ENCODE measurements around the gene TMEM219. TPM values are rescaled to one million over a fixed set of nuclear protein-coding genes. Genes with fewer than 3 reads are reported as not detected.

TMEM219 gene
- total RNA-seq, 3 donors from 2014 or later (not counting 1 experiment from before 2014, with no cell fraction given) = 50.2 to 69.5 (median 50.8) TPM

DNA sequence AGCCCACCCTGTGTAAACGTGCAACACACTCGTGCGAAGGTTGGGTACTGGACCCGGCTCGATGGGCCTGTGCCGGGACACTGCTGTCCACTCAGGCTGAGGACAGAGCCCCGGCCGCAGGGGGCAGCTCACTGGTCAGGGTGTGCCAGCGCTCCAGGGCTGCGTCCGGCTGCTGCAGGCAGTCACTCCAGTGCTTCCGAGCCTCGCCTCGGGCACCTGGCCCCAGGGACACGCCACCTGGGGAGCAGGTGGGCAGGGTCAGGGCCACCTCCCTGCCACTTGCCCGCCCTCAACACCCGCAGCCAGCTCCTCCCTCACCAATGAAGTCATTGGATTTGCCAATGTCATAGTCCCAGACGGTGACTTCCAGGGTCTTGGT, 44.2 kb downstream of the TMEM219 start:
- no peak for ATAC-seq
- intact Hi-C loops (cut with micrococcal nuclease) = loop anchor here (5.0 kb wide), 1 partner anchor 304 kb away; no protein-coding TSS in a partner anchor
- Histone ChIP-seq H3K9me3 (ENCODE audit: control insufficient read depth, insufficient read depth, low read length) (no peaks in the 10 kb centered on the region), H3K27me3 (ENCODE audit: control insufficient read depth, insufficient read depth, low read length) (peaks cover 11% of the 10 kb centered on the region), H3K4me3 (ENCODE audit: low read length) (no peak overlapping the region), H3K4me1 (ENCODE audit: control insufficient read depth, insufficient read depth, low read length) (peaks cover 10% of the 10 kb centered on the region), H3K27ac (ENCODE audit: low read length) (no peak overlapping the region), H3K36me3 (ENCODE audit: control insufficient read depth, insufficient read depth, low read length) (peaks cover 7% of the 10 kb centered on the region)
- Mint-ChIP-seq H3K4me3 (no peak overlapping the region), H3K9me3 (no peaks in the 10 kb centered on the region), H3K27me3 (ENCODE audit: low read depth in 2 of 2) (peaks cover 0 to 17% of the 10 kb centered on the region in 2 donors), H3K27ac (no peak overlapping the region), H3K36me3 (no peaks in the 10 kb centered on the region), H3K4me1 (peaks cover 0 to 26% of the 10 kb centered on the region in 2 donors)
- no peak for TF ChIP-seq CTCF (IDR thresholded peaks at IDR 0.05)
- DNase-seq = no peak
- WGBS (ENCODE audit: insufficient coverage) = 95% methylated on average over 18 of the region's 18 CpGs

GRCh38 chr16:30006659-30007377, 44.9 kb downstream of the TMEM219 start:
- no peak for TF ChIP-seq CTCF (IDR thresholded peaks at IDR 0.05)
- peaks cover under 1 to 27% of the 10 kb centered on the region in 2 donors for H3K4me1 Mint-ChIP-seq
- Histone ChIP-seq H3K27ac (ENCODE audit: low read length) (no peak overlapping the region), H3K4me1 (ENCODE audit: control insufficient read depth, insufficient read depth, low read length) (peaks cover 16% of the 10 kb centered on the region), H3K4me3 (ENCODE audit: low read length) (no peak overlapping the region), H3K27me3 (ENCODE audit: control insufficient read depth, insufficient read depth, low read length) (peaks cover 13% of the 10 kb centered on the region), H3K9me3 (ENCODE audit: control insufficient read depth, insufficient read depth, low read length) (no peaks in the 10 kb centered on the region), H3K36me3 (ENCODE audit: control insufficient read depth, insufficient read depth, low read length) (peaks cover 5% of the 10 kb centered on the region)
- ATAC-seq (no peak), DNase-seq (no peak)
- H3K9me3 Mint-ChIP-seq = no peaks in the 10 kb centered on the region
- H3K27ac Mint-ChIP-seq = no peak overlapping the region
- 95% methylated on average over 34 of the region's 34 CpGs for WGBS (ENCODE audit: insufficient coverage)
- H3K27me3 Mint-ChIP-seq (ENCODE audit: low read depth in 2 of 2) = peaks cover 2 to 22% of the 10 kb centered on the region in 2 donors
- H3K4me3 Mint-ChIP-seq = no peak overlapping the region
- no peaks in the 10 kb centered on the region for H3K36me3 Mint-ChIP-seq
- intact Hi-C loops (cut with micrococcal nuclease) = loop anchor here (5.0 kb wide), 1 partner anchor 305 kb away; no protein-coding TSS in a partner anchor

GRCh38 chr16:30007378-30007895, 45.6 kb downstream of the TMEM219 start:
- Histone ChIP-seq H3K27ac (ENCODE audit: low read length) (no peak overlapping the region), H3K27me3 (ENCODE audit: control insufficient read depth, insufficient read depth, low read length) (peaks cover 13% of the 10 kb centered on the region), H3K4me3 (ENCODE audit: low read length) (no peak overlapping the region), H3K4me1 (ENCODE audit: control insufficient read depth, insufficient read depth, low read length) (peaks cover 16% of the 10 kb centered on the region), H3K36me3 (ENCODE audit: control insufficient read depth, insufficient read depth, low read length) (peaks cover 3% of the 10 kb centered on the region), H3K9me3 (ENCODE audit: control insufficient read depth, insufficient read depth, low read length) (no peaks in the 10 kb centered on the region)
- Mint-ChIP-seq H3K9me3 (no peaks in the 10 kb centered on the region), H3K4me1 (peaks cover 5 to 26% of the 10 kb centered on the region in 2 donors), H3K36me3 (no peaks in the 10 kb centered on the region), H3K27me3 (ENCODE audit: low read depth in 2 of 2) (peaks cover 7 to 26% of the 10 kb centered on the region in 2 donors), H3K4me3 (no peak overlapping the region), H3K27ac (no peak overlapping the region)
- DNase-seq (no peak), ATAC-seq (no peak)
- intact Hi-C loops (cut with micrococcal nuclease) = loop anchor here (5.0 kb wide), 1 partner anchor 305 kb away; no protein-coding TSS in a partner anchor
- 82% methylated on average over 11 of the region's 11 CpGs for WGBS (ENCODE audit: insufficient coverage)
- TF ChIP-seq CTCF (IDR thresholded peaks at IDR 0.05) = no peak

Data from natural killer cell (primary cell).